ENCODE measurements around the gene PBX3. TPM values are rescaled to one million over a fixed set of nuclear protein-coding genes. Genes with fewer than 3 reads are reported as not detected.

Gene PBX3
- total and polyA plus RNA-seq, 3 donors from 2014 or later, result 21.0 to 56.1 (median 48.0) TPM

DNA sequence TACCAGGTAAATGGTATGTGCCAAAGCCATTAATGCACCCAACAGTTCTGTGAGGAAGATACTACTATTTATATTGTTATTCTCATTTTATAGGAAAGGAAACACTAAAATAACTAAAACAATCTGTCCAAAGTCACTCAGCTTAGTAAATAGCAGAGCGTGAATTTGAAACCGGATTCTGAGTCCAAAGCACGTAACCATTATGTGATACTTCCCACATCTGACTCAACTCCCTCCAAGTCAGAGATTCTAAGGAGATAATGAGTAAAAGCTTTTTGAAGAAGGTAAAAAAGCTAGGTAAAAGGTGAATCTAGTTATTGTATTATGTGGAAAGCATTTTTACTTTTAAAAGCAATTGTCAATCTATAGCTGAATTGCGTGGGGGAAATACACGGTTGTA, 208.9 kb downstream of the PBX3 start:
- Histone ChIP-seq H3K9me3 (no peaks in the 10 kb centered on the region), H3K27ac (no peak overlapping the region), H3K4me1 (no peaks in the 10 kb centered on the region), H3K36me3 (ENCODE audit: low read depth, missing control alignments) (no peaks in the 10 kb centered on the region), H3K27me3 (no peaks in the 10 kb centered on the region), H3K4me3 (no peak overlapping the region)
- intact Hi-C loops (cut with DNase I; ENCODE audit: low total_unique reads), result no loop called here
- no peak for DNase-seq
- WGBS, 2 donors, result 93 to 95% methylated on average over 5 of the region's 5 CpGs
- no peak for TF ChIP-seq POLR2A (IDR thresholded peaks at IDR 0.05)
- TF ChIP-seq, protein P1, sequence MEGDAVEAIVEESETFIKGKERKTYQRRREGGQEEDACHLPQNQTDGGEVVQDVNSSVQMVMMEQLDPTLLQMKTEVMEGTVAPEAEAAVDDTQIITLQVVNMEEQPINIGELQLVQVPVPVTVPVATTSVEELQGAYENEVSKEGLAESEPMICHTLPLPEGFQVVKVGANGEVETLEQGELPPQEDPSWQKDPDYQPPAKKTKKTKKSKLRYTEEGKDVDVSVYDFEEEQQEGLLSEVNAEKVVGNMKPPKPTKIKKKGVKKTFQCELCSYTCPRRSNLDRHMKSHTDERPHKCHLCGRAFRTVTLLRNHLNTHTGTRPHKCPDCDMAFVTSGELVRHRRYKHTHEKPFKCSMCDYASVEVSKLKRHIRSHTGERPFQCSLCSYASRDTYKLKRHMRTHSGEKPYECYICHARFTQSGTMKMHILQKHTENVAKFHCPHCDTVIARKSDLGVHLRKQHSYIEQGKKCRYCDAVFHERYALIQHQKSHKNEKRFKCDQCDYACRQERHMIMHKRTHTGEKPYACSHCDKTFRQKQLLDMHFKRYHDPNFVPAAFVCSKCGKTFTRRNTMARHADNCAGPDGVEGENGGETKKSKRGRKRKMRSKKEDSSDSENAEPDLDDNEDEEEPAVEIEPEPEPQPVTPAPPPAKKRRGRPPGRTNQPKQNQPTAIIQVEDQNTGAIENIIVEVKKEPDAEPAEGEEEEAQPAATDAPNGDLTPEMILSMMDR (IDR thresholded peaks at IDR 0.05), result no peak

DNA sequence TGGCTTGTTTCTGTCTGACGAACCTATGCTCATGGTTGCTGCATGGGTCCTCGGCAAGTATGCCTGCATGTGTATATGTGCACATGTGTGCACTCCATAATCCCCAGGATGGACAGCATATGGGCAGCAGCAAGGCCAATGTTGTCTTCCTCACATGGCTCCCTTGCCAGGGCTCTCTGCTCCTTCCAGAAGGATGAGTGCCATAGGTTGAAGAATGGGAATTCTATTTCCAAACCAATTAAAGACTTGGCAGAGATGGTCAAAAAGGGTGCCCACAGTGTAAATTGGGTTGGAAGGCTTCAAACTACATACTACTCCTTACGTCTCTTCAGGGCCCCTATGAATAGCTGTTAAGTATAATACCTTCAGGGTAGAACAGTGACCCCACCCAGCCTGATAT, 212.1 kb downstream of the PBX3 start:
- intact Hi-C loops (cut with DNase I; ENCODE audit: low total_unique reads), result no loop called here
- Histone ChIP-seq H3K4me1 (no peaks in the 10 kb centered on the region), H3K27ac (no peak overlapping the region), H3K4me3 (no peak overlapping the region), H3K36me3 (ENCODE audit: low read depth, missing control alignments) (no peaks in the 10 kb centered on the region), H3K9me3 (no peaks in the 10 kb centered on the region), H3K27me3 (no peaks in the 10 kb centered on the region)
- DNase-seq, result no peak
- WGBS, 2 donors, result 95 to 96% methylated on average over 3 of the region's 3 CpGs
- TF ChIP-seq POLR2A (IDR thresholded peaks at IDR 0.05), result no peak
- TF ChIP-seq, protein P1 (IDR thresholded peaks at IDR 0.05), result no peak

DNA sequence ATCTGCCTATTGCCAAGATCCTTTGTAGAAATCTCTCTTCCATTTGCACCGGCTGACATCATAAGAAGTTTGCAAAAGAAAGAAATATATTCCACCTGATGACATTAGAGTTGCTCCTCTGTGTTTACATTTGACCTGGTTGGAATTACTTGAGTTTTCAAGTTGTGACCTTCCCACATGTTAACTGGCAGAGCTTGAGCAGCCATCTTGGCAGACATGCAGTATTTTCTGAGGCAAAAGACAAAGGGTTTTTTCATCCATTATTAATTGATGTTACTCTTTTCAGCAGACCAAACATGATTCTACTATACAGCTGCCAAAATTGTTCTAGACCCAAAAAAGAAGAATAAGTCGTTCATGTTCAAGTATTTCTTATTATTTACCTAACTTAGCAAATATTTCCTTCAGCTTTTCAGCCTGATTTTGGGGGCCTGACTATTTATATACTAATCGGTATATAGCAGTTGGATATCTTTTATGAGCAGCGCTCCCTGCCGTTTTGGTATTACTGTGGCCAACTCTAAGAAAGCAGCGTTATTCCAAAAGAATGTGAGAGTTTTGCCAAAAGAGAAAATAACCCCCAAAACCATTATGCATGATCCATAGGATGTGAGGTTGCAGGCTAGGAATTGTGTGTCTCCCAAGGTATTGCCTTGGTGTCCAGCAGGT, 212.9 kb downstream of the PBX3 start:
- Histone ChIP-seq H3K4me3 (no peak overlapping the region), H3K9me3 (no peaks in the 10 kb centered on the region), H3K4me1 (no peaks in the 10 kb centered on the region), H3K27ac (no peak overlapping the region), H3K27me3 (no peaks in the 10 kb centered on the region), H3K36me3 (ENCODE audit: low read depth, missing control alignments) (no peaks in the 10 kb centered on the region)
- TF ChIP-seq, protein P1 (IDR thresholded peaks at IDR 0.05), result no peak
- no peak for TF ChIP-seq POLR2A (IDR thresholded peaks at IDR 0.05)
- WGBS, 2 donors, result 71 to 74% methylated on average over 6 of the region's 6 CpGs
- no peak for DNase-seq
- intact Hi-C loops (cut with DNase I; ENCODE audit: low total_unique reads), result no loop called here

DNA sequence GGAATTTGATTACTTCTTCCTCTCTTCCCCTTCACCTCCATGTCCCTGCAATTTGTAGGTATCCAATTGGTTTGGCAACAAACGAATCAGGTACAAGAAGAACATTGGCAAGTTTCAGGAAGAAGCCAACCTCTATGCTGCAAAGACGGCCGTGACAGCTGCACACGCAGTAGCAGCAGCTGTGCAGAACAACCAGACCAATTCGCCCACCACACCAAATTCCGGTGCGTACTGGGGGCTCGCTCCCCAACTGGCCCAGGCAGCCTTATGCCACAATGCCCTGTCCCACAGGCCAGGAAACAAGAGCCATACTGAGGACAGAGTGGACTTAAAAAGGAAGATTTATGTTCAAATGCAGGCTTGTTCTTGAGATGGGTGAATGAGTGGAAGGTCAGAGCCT, 213.5 kb downstream of the PBX3 start:
- 87 to 90% methylated on average over 8 of the region's 8 CpGs for WGBS, 2 donors
- no peak overlapping the region for H3K4me3 ChIP-seq
- no peaks in the 10 kb centered on the region for H3K36me3 ChIP-seq (ENCODE audit: low read depth, missing control alignments)
- no peak for DNase-seq
- intact Hi-C loops (cut with DNase I; ENCODE audit: low total_unique reads), result no loop called here
- no peak for TF ChIP-seq POLR2A (IDR thresholded peaks at IDR 0.05)
- TF ChIP-seq, protein P1 (IDR thresholded peaks at IDR 0.05), result no peak
- H3K27me3 ChIP-seq, result no peaks in the 10 kb centered on the region
- no peak overlapping the region for H3K27ac ChIP-seq
- H3K4me1 ChIP-seq, result no peaks in the 10 kb centered on the region
- H3K9me3 ChIP-seq, result no peaks in the 10 kb centered on the region

DNA sequence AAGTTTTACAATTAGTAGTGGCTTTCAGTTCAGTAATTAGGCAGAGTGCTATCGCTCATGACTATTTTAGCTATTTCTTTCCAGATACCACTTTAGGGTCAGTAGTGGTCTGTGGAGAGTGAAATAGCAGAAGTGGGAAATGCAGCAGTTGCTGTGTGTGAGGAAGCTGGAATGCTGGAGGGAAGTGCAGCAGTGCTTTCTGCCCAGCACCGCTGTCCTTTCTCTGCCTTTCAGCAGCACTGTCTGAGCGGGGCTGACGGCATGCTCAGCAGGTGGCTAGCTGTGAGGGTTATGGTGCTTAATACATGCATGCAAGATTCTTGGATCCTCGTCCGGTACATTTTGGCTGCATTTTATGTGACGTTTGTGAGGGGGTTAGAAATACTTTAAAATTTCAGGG, 213.9 kb downstream of the PBX3 start:
- 88 to 91% methylated on average over 7 of the region's 7 CpGs for WGBS, 2 donors
- Histone ChIP-seq H3K27me3 (no peaks in the 10 kb centered on the region), H3K9me3 (no peaks in the 10 kb centered on the region), H3K27ac (no peak overlapping the region), H3K4me1 (no peaks in the 10 kb centered on the region), H3K36me3 (ENCODE audit: low read depth, missing control alignments) (no peaks in the 10 kb centered on the region), H3K4me3 (no peak overlapping the region)
- DNase-seq, result no peak
- TF ChIP-seq POLR2A (IDR thresholded peaks at IDR 0.05), result no peak
- TF ChIP-seq, protein P1 (IDR thresholded peaks at IDR 0.05), result no peak
- intact Hi-C loops (cut with DNase I; ENCODE audit: low total_unique reads), result no loop called here
